Heart left ventricle (tissue), 13 donors: ENCODE data around the gene PLSCR1.

Experiments used
- CTCF ChIP-seq, 12 donors: fragments of 200-600 bp; sonication (generic) in 4 of 12; IDR thresholded peaks; one replicate each; pipeline versions ENCODE4 v1.5.0 to v1.8.0; 2018 to 2022; ENCODE audit warnings: antibody characterized with exemption in 12 of 12, mild to moderate bottlenecking in 5 of 12
- POLR2A ChIP-seq, 2 donors: fragments of 450-650 bp; IDR thresholded peaks; one replicate each; pipeline ENCODE4 v1.6.1; 2017; ENCODE audit warnings: antibody characterized with exemption in 2 of 2, mild to moderate bottlenecking in 2 of 2, moderate library complexity in 2 of 2
- donor health status: ischemic (EF 13 %, LVEDD 7.1; RV severe dilation, severe dysfunction).
- donor health status: DM: no; HTN: yes; CAD: no.
- donor health status: DM: no; HTN: no; CAD: no.
- donor health status: ischemic (EF 25% LVEDD 6.9; RV normal size, moderate dysfunction).
- donor health status: ischemic (EF 25% LVEDD 5.7; RV mildly dilated, moderate dysfunction).
- donor health status: ischemic (EF 35%, LVEDD 5.7; RV mildly dilated, moderate dysfunction).
- donor health status: nonischemic (EF 11% LVEDD 7.7; RV severe dilation, severe dysfunction).
- donor health status: DM: yes; HTN: yes; CAD: no.
- donor health status: PGD.
- donor health status: ischemic (EF 29% LVEDD 5.4; RV normal size, mild dysfunction).
- donor health status: nonischemic (EF 23%, LVEDD 6.1; RV moderate dilation, normal function).

DNA sequence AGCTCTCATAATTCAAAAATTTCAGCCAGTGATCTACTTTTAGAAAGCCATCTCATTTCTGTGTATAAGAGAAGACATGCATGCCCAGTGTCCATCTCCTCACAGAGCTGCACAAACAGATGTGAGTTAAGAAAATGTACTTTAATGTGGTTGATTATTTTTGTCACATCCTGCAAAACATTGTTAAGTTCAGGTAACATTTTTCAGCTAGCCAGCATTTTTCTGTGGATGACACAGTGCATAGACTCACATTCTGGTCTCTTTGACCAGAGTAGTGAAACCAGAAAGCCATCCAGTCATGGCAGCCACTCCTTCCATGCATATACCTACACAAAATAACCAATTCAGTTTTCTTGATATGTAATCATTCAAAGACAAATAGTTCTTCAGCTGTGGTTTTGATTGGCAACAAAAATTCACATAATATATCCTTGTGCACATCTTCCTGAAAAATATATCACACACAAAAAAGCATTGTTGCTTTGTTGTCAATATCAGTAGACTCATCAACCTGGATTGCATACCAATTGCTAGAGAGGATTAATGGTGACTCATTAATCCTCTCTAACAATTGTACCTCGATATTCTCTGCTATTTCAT, 2.1 kb upstream of the PLSCR1 start:
- TF ChIP-seq CTCF (IDR thresholded peaks at IDR 0.05) (no peak), POLR2A (IDR thresholded peaks at IDR 0.05) (no peak)
